Thyroid gland (tissue), 4 donors: ENCODE results near the gene RANBP1. TPM values are rescaled to one million over a fixed set of nuclear protein-coding genes. Genes with fewer than 3 reads are reported as not detected.

Experiments used
- DNase-seq, 2 donors: peaks; one replicate each; pipeline ENCODE4 v3.0.0-alpha.2; 2019
- H3K27ac ChIP-seq, 3 donors: fragments of 200-600 bp; sonication (generic); 1 replicate in 2 of 3; 2 replicates in 1 of 3; pipeline ENCODE4 v1.5.1; 2016 to 2019; ENCODE audit warnings: mild to moderate bottlenecking in 1 of 3, moderate library complexity in 1 of 3
- H3K27me3 ChIP-seq: fragments of 200-600 bp; sonication (generic); one replicate; pipeline ENCODE4 v1.5.1; 2019
- H3K36me3 ChIP-seq, 2 donors: fragments of 200-600 bp; sonication (generic); one replicate each; pipeline ENCODE4 v1.5.1; 2016 to 2019
- H3K4me1 ChIP-seq, 2 donors: fragments of 200-600 bp; sonication (generic); one replicate each; pipeline ENCODE4 v1.5.1; 2017 to 2019
- H3K4me3 ChIP-seq, 3 donors: fragments of 200-600 bp; sonication (generic); replicated peaks in 1 of 3; 1 replicate in 2 of 3; 2 replicates in 1 of 3; pipeline ENCODE4 v1.5.1; 2016; ENCODE audit warnings: mild to moderate bottlenecking in 1 of 3
- H3K9me3 ChIP-seq: fragments of 200-600 bp; sonication (generic); one replicate; pipeline ENCODE4 v1.5.1; 2017
- CTCF ChIP-seq, 6 experiments: fragments of 200-600 bp in 3 of 6; fragments of 450-650 bp in 3 of 6; sonication (generic) in 3 of 6; IDR thresholded peaks; one replicate each; pipeline ENCODE4 v1.5.1; 2016 to 2019; ENCODE audit warnings: antibody characterized with exemption in 6 of 6, mild to moderate bottlenecking in 2 of 6, inconsistent platforms in 1 of 6, moderate library complexity in 1 of 6
- POLR2A ChIP-seq, 2 donors: fragments of 450-650 bp; IDR thresholded peaks; one replicate each; pipeline ENCODE4 v1.6.1; 2017; ENCODE audit warnings: antibody characterized with exemption in 2 of 2, mild to moderate bottlenecking in 2 of 2, moderate library complexity in 1 of 2
- WGBS, 2 donors: methylation state at CpG; one replicate each; pipeline ENCODE4 v1.1.5; 2017; 5-methylcytosine and 5-hydroxymethylcytosine counted together
- intact Hi-C: fragments of 100-400 bp; cut with DNase I; formaldehyde crosslinking; loops from one replicate; pipeline ENCODE4 v1.15.1; 2023
- total RNA-seq, 4 donors: library from RNA; depleted of rRNA; stranded (reverse); fragments of >200 nt; gene quantifications; one replicate each; pipeline ENCODE4 v1.2.3, GENCODE V29; 2016

RANBP1 gene
- total RNA-seq, 4 donors from 2014 or later, result 125 to 232 (median 173) TPM

DNA sequence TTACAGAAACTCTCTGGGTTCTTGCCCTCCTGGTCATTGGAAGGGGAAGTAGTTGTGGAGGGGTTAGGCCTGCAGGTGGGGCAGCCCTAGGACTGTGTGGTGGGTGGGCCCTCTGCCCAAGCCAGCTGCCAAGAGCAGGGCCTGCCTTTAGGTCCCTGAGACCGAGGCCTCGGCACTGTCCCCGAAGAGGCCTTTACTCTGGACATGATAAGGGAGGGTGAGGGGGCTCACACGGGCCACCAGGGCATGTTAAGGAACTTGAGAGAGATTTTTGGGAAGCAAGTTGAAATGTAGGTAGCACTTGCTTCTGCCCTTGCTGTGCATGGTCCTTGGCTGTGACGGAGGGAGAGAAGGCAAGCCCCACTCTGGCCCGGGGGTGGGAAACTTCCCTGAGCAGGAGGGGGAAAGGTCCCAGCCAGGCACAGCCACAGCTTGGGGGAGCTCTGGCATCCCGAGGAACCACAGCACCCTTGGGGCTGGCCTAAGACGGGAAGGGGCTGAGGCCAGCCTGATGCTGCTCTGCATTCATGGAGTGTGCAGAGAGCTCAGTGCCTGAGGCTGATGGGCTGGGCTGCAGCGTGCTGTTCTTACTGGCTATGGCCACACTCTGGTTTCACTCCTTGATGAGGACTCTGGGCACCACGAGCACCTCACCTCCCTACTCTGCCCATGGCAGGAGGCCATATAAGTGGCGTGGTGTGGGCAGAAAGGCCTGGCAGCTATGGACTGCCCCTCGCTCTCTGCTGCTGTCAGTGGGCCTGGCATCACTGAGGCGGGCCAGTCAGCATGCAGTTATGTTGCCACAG, 7.8 kb upstream of the RANBP1 start:
- Histone ChIP-seq H3K4me1 (peaks cover 11 to 14% of the 10 kb centered on the region in 2 donors), H3K36me3 (peaks cover 56 to 58% of the 10 kb centered on the region in 2 donors), H3K27ac (no peak overlapping the region), H3K4me3 (no peak overlapping the region), H3K9me3 (no peaks in the 10 kb centered on the region), H3K27me3 (no peaks in the 10 kb centered on the region)
- no peak for DNase-seq
- intact Hi-C loops, result no loop called here
- TF ChIP-seq CTCF (IDR thresholded peaks at IDR 0.05) (no peak), POLR2A (IDR thresholded peaks at IDR 0.05) (no peak)
- 89 to 91% methylated on average over 10 to 12 of the region's 13 CpGs for WGBS, 2 donors

DNA sequence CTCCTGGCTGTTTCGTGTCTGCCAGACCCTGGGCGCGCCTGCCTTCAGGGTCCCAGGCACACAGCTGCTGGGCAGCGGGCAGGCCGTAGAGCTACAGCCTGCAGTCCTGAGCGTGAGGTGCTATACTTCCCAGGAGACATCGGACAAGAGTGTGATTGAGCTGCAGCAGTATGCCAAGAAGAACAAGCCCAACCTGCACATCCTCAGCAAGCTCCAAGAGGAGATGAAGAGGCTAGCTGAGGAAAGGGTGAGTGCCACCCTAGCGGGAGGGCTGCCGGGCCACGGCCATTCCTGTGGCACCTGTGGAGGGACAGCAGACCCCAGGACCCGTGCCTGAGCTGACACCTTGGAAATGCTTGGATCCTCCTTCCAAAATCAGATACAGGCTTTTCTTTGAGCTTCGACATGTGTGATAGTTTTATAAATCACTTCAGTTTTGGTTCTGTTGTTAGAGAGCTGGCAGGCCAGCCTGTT, 7.1 kb upstream of the RANBP1 start:
- H3K27ac ChIP-seq, result no peak overlapping the region
- no peak for TF ChIP-seq POLR2A (IDR thresholded peaks at IDR 0.05)
- no peak for TF ChIP-seq CTCF (IDR thresholded peaks at IDR 0.05)
- H3K9me3 ChIP-seq, result no peaks in the 10 kb centered on the region
- intact Hi-C loops, result no loop called here
- no peaks in the 10 kb centered on the region for H3K27me3 ChIP-seq
- DNase-seq, result no peak
- H3K36me3 ChIP-seq, result peaks cover 56 to 63% of the 10 kb centered on the region in 2 donors
- H3K4me3 ChIP-seq, result no peak overlapping the region
- peaks cover 11 to 14% of the 10 kb centered on the region in 2 donors for H3K4me1 ChIP-seq
- WGBS, 2 donors, result 86 to 88% methylated on average over 9 to 12 of the region's 12 CpGs

DNA sequence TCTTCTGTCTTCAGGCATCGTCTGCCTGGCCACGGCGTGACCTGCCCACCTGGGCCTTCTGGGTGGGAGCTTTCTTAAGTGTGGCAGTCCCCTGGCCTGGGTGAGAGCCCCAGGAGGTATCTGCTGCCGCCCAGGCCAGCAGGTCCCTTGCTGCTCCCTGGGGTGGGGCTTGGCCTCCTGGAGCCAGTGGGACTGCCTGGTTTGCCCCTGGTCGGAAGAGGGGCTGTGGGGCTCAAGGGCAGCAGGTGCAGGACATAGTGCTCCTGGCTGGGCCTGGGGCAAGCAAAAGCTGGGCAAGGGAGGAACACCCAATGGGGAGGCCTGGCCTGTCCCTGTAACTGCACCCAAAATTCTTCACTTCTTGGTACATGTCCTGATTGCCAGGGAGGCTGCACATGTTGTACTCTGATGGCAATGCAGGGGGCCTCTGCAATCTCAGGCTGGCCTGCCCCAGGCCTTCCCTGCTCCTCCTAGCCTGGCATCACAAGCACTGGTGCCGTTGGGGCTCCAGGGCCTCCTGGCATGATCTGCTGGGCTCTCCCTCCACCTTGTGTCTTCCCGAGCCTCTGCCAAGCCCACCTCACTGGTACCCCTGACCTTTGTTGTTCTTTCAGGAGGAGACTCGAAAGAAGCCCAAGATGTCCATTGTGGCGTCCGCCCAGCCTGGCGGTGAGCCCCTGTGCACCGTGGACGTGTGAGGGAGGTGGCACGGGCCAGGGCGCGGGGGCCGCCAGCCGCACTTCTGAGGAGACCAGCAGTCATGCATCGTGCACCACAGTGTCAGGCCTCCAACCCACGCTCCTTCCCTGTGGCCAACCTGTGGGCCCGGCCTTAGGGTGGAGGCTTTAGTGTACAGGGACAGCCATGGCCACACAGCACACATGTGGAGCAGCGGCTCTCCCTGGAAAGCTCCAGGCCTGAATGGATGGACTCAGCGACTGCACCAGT, 6.2 kb upstream of the RANBP1 start:
- intact Hi-C loops, result loop anchor here (10.0 kb wide), 1 partner anchor 85 kb away; the partner anchor contains the start of gene TANGO2
- 92 to 95% methylated on average over 8 to 20 of the region's 23 CpGs for WGBS, 2 donors

GRCh38 chr22:20110359-20110985, 5.4 kb upstream of the RANBP1 start:
- H3K36me3 ChIP-seq, result peaks cover 64 to 71% of the 10 kb centered on the region in 2 donors
- TF ChIP-seq CTCF (IDR thresholded peaks at IDR 0.05) (no peak), POLR2A (IDR thresholded peaks at IDR 0.05) (no peak)
- WGBS, 2 donors, result 86 to 91% methylated on average over 9 of the region's 9 CpGs
- no peak overlapping the region for H3K27ac ChIP-seq
- H3K27me3 ChIP-seq, result no peaks in the 10 kb centered on the region
- DNase-seq, result no peak
- peaks cover 2 to 5% of the 10 kb centered on the region in 2 donors for H3K4me1 ChIP-seq
- intact Hi-C loops, result loop anchor here (10.0 kb wide), 1 partner anchor 86 kb away; the partner anchor contains the start of gene TANGO2
- no peaks in the 10 kb centered on the region for H3K9me3 ChIP-seq
- no peak overlapping the region for H3K4me3 ChIP-seq

More for the DNA sequence above, 6.2 kb upstream of the RANBP1 start:
- TF ChIP-seq POLR2A (IDR thresholded peaks at IDR 0.05) (no peak), CTCF (IDR thresholded peaks at IDR 0.05) (no peak)
- DNase-seq, result no peak
- Histone ChIP-seq H3K27me3 (no peaks in the 10 kb centered on the region), H3K27ac (no peak overlapping the region), H3K4me3 (no peak overlapping the region), H3K4me1 (peaks cover 10 to 12% of the 10 kb centered on the region in 2 donors), H3K9me3 (no peaks in the 10 kb centered on the region), H3K36me3 (peaks cover 62 to 68% of the 10 kb centered on the region in 2 donors)
